HG02870 (cell line): ENCODE results near the gene TTL.
"Not testable (repeated sequence)": the region's sequence is repeated elsewhere in the genome, so short reads cannot be mapped to it uniquely, and the experiment has no call there.

Experiments used
- ATAC-seq: cut with Tn5 transposase; IDR thresholded peaks from one replicate; pipeline ENCODE4 v1.9.1; 2021; ENCODE audit warnings: mild to moderate bottlenecking, moderate library complexity; ENCODE audit not compliant: unreplicated experiment

Gene TTL

DNA sequence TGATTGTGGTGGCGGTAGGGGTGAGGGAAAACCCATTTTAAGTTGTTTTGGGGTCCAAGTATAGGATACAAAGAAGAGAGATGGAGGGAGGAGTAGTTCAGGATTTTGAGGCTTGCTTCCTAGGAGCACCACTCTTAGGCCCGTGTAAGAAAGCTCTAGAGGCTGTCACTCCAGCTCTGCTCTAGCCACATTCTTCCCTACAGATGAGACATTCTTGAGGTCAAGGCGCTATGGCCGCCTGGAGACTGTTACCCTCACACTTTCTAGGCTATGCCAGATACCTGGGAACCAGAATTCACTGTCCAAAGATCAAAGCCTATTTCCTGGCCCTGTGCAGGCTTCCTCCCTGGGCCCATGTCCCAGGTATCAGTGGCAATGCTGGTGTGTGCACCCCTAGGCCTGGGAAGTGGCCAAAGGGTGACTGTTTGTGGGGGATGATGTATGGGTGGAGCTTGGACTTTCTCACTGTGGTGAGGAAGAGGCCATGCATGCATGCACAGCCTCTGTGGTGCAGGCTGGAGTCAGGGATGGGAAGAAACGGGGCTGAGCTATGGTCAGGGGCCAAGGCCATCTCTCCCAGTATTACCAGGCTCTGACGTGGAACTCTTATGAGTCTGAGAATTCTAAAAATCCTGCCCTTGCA lies 7.0 kb upstream of the TTL start:
- ATAC-seq: no peak

DNA sequence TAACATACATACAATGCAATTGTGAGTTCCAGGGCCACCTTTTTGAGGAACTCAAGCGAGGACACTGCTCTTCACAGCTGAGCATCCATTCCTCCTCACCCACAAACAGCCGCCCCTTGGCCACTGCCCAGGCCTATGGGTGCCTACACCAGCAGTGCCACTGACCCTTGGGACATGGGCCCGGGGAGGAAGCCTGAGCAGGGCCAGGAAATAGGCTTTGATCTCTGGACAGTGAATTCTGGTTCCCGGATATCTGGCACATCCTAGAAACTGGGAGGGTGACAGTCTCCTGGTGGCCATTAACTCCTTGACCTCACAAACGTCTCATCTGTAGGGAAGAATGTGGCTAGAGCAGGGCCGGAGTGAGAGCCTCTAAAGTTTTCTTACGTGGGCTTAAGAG lies 5.5 kb upstream of the TTL start:
- no peak for ATAC-seq

DNA sequence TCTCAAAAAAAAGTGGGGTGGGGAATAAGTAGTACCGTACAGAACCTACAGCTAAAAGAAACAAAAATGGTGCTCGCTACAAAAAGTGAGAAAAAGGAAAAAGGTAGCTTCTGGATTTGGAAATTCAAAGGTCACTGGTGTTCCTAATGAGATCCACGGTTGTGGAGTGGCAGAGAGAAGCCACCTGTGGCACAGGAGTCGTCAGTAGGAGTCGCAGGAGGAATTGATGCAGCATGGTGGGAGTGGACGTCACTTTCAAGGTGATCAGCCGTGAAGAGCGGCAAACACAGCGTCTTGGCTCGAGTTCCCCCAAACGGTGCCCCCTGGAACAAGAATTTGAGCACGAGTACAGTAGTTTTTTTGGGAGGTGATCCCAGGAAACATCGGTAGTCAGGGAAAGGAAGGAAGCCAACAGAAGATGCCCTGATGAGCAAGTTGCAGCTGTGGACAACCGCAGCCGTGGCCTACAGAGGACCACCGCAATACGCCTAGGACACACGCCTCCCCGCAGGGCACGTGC lies 1.4 kb upstream of the TTL start:
- ATAC-seq: no peak

DNA sequence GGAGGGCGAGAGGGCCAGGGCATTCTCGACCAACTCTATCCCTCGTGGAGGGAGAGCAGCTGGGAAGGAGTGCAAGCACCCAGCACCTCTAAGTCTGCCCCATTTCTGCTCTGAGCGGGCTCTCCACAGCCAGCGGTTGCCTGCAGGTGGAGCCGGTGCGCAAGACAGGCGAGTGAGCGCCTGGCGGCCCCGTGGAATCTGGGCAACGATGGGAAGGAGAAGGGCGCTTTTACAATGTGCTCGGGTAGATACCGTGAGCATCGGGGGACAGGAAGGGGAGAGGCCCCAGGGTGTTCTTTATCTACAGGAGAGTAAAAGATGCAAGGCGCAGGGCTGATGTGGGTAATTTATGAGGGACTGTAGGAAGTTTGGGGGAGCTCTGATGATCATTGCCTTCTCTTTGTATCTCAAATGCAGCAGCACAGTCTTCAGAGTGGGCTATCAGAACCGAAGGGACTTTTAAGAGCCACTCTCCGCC lies 867 bp upstream of the TTL start:
- ATAC-seq: peak; percentile 55

DNA sequence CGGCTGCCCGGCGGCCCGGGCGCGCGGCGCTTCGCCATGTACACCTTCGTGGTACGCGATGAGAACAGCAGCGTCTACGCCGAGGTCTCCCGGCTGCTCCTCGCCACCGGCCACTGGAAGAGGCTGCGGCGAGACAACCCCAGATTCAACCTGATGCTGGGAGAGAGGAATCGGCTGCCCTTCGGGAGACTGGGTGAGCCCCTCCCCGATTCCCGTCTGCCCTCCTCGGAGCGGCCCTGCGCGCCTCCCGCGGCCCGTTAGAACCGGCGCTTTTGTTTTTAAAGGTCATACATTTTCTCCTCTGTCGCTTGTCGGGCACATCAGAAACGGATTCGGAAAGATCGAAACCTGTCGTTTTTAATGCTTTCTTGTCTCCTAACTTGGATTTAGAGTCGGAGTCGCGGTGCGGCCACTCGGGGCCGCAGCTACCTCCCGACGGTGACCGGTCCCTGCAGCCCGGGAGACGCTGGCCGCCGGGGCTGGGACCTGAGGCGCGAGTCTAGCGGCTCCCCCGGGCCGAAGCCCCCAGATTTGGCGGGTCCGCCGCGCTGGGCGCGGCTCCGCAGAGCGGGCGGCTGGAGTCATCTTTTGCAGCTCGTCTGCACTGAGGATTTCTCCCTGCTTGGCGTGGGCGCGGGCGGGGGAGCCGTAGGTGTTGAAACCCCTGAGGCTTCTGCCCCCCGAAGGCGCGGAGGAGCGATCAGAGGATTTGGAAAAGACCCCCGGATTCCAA lies 519 bp downstream of the TTL start:
- peak; percentile 14 for ATAC-seq

DNA sequence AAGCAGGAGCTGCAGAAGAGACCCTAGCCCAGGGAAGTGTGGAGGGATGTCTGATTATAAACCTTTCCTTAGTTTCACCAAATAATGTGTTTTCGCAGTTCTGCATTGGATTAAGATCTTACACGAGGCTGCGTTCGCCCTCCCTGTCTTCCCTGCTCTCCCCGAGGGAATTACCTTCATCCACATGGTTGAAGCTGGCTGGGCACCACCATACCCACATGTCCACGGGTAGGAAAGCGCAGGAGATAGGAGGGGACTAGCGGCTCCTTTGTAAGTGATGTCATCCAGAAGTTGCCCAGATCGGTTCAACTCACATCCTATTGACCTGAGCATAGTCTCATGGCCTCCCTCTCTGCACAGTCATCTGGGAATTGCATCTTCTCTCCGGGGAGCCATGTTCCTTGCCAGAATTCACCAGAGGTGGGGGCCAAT lies 1.1 kb downstream of the TTL start:
- no peak for ATAC-seq

DNA sequence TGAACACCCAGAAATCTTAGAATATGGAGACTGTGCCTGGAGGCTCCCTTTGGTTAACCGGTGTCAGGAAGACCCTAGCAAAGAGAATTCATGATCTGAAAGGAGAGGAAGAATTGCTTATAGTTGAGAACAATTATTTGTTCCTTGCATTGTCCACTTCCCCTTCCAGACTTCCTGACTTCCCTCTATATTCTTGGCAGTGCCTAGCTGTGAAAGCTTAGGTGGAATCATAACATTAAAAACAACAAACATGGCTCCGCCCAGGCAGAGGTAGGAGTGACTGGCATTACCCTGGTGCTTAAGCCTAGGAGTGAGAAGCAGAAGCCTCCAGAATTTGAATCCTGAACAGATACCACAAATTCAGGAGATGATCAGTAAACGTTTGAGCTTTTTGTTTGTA lies 1.9 kb downstream of the TTL start:
- ATAC-seq: no peak

DNA sequence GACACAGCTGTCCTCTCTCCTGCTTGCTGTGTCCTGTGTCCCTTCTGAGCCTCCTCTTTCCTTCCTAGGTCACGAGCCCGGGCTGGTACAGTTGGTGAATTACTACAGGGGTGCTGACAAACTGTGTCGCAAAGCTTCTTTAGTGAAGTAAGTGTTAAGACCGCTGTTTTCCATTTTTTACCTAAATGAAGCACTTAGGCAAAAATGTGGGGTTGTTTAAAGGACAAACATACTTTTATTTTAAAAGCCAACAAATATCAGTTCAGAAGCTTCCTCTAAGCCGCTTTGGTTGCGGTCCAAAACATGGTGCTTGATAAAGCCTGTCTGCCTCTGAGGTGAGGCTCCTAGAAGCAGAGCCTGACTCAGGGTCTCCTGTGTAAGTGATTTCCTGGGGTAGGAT lies 3.9 kb downstream of the TTL start:
- no peak for ATAC-seq

DNA sequence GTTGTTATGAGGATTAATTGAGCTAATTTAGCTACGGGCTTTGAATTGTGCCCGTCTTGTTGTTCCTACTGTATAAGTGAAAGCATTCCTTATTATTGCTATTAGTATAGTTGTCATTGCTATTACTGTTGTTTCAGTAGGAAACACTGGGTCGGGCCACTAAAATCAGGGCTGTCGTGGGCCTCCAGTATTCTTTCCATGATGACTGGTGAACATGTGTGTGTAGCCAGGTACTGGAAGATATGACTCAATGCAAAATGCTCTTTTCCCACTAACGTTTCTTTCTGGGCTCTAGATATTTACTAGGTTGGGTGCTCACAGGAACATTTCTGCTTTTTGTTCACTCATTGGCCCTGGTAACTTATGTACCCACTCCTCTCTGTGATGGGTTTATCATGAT lies 4.9 kb downstream of the TTL start:
- ATAC-seq: no peak

DNA sequence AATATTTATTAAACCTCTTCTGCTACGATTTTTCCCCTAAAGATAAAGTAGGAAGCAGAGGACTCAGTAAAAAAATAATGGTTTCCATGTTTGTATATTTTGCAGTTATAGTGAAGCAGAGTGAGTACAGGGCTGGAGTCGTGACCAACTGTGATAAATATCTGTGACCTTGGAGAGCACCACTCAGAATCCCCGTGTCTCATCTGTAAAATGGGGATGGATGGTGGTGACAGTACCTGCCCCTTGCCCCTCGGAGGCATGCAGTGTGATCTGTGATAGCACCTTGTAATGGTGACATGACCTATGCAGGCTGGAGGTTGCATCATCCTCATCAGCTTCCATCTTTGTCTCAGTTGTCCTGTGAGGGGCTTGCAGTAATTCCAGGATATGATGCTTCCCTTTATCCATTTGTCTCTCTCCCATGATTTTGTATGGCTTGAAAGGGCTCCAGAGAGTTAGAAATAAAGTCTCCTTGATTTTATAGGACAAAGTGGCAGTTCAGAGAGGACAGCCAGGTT lies 5.5 kb downstream of the TTL start:
- no peak for ATAC-seq

DNA sequence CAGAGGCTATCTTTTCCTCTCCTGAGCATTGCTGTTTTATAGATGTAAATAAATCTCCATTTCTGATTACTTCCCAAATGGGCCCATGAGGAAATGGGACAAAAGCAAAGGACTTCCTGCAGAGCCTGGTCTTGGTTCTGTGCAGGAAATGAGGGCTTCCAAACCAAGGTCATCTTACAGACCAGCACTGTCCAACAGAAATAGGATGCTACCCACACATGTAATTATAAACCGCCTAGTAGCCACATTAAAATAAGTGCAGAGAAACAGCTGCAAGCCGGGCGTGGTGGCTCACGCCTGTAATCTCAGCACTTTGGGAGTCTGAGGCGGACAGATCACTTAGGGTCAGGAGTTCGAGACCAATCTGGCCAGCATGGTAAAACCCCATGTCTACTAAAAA lies 6.2 kb downstream of the TTL start:
- ATAC-seq: no peak

DNA sequence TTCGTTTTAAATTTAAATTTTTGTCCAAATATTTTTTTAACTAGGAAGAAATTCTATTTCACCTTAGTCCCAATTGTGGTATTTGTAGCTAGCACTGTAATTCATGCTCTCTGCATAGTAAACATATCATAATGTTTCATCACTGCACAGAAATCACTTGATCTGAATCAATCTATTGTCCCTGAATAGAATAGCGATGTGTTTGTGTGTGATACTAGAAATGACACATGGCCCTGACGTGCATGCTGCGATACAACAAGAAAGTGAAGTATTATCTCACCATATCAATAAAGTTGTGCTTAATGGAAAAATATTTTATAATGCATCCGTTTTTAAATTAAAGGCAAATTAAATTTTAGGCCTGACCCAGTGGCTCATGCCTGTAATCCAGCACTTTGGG lies 10.0 kb downstream of the TTL start:
- ATAC-seq: no peak

DNA sequence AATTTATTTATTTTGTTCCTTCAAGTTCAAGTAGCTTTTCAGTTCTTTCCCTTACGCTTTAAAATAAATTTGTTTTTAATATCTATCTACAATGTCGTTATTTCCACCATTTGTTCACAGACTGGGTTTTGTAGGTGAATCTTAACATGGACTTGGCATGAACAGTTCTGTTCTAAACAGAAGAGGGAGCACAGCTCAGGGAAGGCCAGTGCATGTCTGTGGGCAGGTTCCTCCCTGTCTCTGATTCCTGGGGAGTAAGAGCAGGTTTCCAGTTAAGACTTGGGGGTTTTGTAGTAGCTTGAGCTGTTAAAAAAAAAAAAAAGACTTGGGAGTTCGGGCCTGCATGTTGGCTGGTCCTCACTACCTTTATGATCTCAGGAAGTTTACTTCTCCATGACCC lies 11.1 kb downstream of the TTL start:
- no peak for ATAC-seq

DNA sequence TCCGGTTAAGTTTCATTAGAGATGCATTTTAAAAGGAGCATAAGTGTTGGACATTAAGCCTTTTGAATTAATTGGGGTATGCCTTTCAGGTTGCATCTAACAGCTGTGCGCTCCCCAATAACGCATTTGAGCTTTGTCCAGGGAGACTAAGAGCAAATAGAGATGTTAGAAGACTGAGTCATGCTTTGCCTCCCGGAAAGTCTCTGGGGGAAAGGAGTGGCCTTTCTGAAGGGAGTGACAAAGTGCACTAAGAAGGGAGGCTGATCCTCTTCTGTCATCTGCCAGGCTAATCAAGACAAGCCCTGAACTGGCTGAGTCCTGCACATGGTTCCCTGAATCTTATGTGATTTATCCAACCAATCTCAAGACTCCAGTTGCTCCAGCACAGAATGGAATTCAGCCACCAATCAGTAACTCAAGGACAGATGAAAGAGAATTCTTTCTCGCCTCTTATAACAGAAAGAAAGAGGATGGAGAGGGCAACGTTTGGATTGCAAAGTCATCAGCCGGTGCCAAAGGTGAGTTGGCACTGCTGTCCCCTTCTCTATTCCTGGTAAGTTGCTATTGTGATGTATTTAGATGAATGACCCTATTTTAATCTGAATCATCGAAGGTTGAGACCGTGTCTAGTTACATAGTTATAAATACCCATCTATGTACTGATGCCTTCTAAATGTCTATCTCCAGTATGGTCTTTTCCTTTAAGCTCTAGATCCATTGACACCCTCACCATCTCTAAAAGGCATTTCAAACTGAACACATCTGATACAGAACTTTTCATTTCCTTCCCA lies 12.1 kb downstream of the TTL start:
- no peak for ATAC-seq

DNA sequence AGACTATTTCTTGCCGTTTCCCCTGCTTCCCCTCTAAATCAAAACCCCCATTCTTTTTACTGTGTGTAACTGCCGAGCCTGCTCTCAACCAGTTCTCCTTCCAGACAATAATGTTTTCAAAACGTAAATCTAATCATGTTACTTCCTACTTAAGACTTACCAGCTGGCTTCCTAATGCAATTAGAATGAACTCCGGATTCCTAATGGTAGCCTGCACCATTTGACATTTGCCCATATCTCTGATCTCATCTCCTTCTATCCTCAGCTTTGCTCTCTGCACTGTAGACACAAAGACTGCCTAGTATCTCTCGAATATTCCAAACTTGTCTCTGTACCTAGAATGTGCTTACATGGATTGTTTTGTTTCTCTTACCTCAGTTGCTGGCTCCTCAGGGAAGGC lies 12.9 kb downstream of the TTL start:
- no peak for ATAC-seq

DNA sequence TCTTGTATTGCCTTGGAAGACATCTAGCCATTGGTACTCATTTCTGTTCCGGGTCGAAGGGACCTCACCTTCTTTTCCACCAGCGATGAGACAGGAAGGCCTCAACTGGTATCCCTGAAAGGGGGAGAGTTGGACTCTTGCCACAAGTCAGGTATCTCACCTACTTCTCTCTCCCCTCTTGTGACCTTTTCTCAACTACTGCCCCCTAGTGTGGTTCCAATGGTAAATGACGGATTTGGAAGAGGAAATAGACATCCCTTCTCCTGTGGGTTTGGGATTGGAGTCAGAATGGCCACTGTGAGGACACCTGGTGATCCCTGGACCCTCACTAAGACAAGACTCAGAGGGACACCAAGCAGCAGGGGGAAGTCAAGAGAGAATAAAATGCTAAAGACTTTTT lies 13.9 kb downstream of the TTL start:
- ATAC-seq: not testable (repeated sequence)

DNA sequence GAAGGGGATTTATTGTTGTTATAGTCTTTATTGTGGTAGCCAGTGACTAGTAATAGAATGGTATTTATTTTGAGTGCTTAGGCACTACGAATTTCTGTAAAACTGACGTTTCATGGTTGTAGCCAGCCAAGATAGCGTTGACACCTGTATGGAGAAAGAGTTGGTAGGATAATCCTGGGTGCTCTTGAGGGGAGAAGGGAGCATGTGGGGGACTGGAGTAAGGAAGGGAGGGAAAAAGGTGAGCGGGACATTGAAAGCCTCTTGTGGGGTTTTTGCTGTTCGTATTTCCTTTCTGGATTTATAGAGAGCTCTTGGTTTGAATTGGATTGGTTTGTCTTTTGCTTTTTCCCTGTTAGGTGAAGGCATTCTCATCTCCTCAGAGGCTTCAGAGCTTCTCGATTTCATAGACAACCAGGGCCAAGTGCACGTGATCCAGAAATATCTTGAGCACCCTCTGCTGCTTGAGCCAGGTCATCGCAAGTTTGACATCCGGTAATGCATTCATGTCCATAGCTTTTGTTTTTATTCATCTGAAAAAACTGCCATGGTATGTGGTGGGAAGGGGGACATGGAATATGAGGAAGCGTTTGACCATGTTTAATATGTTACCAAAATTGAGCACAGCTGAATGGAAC lies 19.0 kb downstream of the TTL start:
- ATAC-seq: not testable (repeated sequence)

DNA sequence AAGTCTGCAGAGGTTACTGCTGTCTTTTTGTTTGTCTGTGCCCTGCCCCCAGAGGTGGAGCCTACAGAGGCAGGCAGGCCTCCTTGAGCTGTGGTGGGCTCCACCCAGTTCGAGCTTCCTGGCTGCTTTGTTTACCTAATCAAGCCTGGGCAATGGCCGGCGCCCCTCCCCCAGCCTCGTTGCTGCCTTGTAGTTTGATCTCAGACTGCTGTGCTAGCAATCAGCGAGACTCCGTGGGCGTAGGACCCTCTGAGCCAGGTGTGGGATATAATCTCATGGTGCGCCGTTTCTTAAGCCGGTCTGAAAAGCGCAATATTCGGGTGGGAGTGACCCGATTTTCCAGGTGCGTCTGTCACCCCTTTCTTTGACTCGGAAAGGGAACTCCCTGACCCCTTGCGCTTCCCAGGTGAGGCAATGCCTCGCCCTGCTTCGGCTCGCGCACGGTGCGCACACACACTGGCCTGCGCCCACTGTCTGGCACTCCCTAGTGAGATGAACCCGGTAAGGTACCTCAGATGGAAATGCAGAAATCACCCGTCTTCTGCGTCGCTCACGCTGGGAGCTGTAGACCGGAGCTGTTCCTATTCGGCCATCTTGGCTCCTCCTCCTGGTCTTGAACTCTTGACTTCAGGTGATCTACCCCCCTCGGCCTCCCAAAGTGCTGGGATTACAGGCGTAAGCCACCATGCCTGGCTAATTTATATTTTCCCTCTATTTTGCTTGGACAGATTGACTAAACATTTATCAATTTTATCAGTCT lies 27.5 kb downstream of the TTL start:
- not testable (repeated sequence) for ATAC-seq

DNA sequence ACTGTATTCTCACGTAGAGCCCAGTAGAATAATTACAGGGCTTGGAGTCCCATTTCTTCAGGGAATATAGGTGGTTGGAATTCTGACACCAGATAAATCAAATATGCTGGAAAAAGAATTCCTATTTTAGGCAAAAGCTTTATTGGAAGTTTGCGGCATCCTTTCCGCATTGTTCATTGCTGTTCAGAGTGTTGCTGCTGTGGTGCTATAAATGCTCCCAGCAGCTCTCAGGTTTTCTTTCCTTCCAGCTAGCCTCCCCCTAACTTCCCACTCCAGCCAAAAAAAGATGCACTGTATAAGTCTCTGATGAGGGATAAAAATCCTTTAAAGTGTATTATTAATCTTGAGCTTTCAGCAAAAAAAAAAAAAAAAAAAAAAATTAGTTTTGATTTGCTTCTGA lies 34.8 kb downstream of the TTL start:
- no peak for ATAC-seq

DNA sequence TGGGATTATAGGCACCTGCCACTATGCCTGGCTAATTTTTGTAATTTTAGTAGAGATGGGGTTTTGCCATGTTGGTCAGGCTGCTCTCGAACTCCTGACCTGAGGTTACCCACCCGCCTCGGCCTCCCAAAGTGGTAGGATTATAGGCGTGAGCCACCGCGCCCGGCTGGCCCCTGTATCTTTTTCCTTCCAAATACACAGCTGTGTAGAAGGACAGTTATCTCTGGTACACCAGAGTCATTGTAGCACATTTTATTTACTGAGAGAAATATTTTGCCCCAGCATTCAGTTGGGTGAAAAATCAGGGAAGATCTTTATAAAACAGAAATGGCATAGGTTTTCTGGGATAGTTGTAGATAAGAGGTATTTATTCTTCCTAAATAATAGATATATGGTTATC lies 36.9 kb downstream of the TTL start:
- ATAC-seq: no peak
